Liver (tissue), 9 donors: ENCODE measurements around the gene CDH4. TPM values are rescaled to one million over a fixed set of nuclear protein-coding genes. Genes with fewer than 3 reads are reported as not detected.

ENCODE experiments used
- DNase-seq: peaks from one replicate; pipeline ENCODE4 v3.0.0-alpha.2; 2017; ENCODE audit warnings: low spot score
- H3K27ac ChIP-seq, 2 donors: one replicate each; pipeline ENCODE4 v1.7.0; 2013; ENCODE audit warnings: inconsistent platforms in 2 of 2, low read length in 2 of 2, control low read depth in 1 of 2, low read depth in 1 of 2, mild to moderate bottlenecking in 1 of 2
- H3K27me3 ChIP-seq, 4 donors: one replicate each; pipeline versions ENCODE4 v1.6.1 to v1.7.0; 2013; ENCODE audit warnings: low read length in 3 of 4, inconsistent platforms in 1 of 4, mild to moderate bottlenecking in 1 of 4, moderate library complexity in 1 of 4; ENCODE audit not compliant: control insufficient read depth in 4 of 4, insufficient read depth in 4 of 4
- H3K36me3 ChIP-seq, 4 donors: one replicate each; pipeline versions ENCODE4 v1.6.1 to v1.7.0; 2013; ENCODE audit warnings: low read length in 3 of 4, mild to moderate bottlenecking in 3 of 4, low read depth in 1 of 4, moderate library complexity in 1 of 4; ENCODE audit not compliant: control insufficient read depth in 4 of 4, insufficient read depth in 3 of 4
- H3K4me1 ChIP-seq, 4 donors: one replicate each; pipeline versions ENCODE4 v1.6.1 to v1.7.0; 2013; ENCODE audit warnings: low read length in 3 of 4, mild to moderate bottlenecking in 3 of 4, moderate library complexity in 1 of 4; ENCODE audit not compliant: control insufficient read depth in 4 of 4, insufficient read depth in 4 of 4
- H3K4me3 ChIP-seq, 3 donors: one replicate each; pipeline versions ENCODE4 v1.6.1 to v1.7.0; 2013; ENCODE audit warnings: low read length in 3 of 3, control low read depth in 1 of 3, low read depth in 1 of 3, mild to moderate bottlenecking in 1 of 3
- H3K9ac ChIP-seq, 2 donors: one replicate each; pipeline ENCODE4 v1.7.0; 2013; ENCODE audit warnings: low read length in 2 of 2, mild to moderate bottlenecking in 2 of 2, moderate library complexity in 2 of 2, control low read depth in 1 of 2, low read depth in 1 of 2
- H3K9me3 ChIP-seq, 4 donors: one replicate each; pipeline versions ENCODE4 v1.6.1 to v1.7.0; 2013; ENCODE audit warnings: low read length in 3 of 4; ENCODE audit not compliant: control insufficient read depth in 4 of 4
- EGR1 ChIP-seq, 2 donors: IDR thresholded peaks; 2 replicates each; pipeline ENCODE4 v1.6.1; 2016 to 2018; ENCODE audit warnings: antibody characterized with exemption in 2 of 2, low read depth in 2 of 2
- FOXA1 ChIP-seq: IDR thresholded peaks from 2 replicates; pipeline ENCODE4 v1.6.1; 2016; ENCODE audit warnings: antibody characterized with exemption
- FOXA2 ChIP-seq: IDR thresholded peaks from 2 replicates; pipeline ENCODE4 v1.6.1; 2016; ENCODE audit warnings: antibody characterized with exemption
- HNF4A ChIP-seq, 2 donors: conservative IDR thresholded peaks; 2 replicates each; pipeline ENCODE4 v1.6.1; 2016; ENCODE audit warnings: antibody characterized with exemption in 2 of 2, mild to moderate bottlenecking in 2 of 2
- HNF4G ChIP-seq: IDR thresholded peaks from 2 replicates; pipeline ENCODE4 v1.6.1; 2016; ENCODE audit warnings: antibody characterized with exemption
- NR2F2 ChIP-seq: IDR thresholded peaks from 2 replicates; pipeline ENCODE4 v1.6.1; 2016; ENCODE audit warnings: antibody characterized with exemption
- RAD21 ChIP-seq, 2 donors: IDR thresholded peaks; 2 replicates each; pipeline ENCODE4 v1.6.1; 2016; ENCODE audit warnings: antibody characterized with exemption in 2 of 2, mild to moderate bottlenecking in 2 of 2
- REST ChIP-seq: IDR thresholded peaks from 2 replicates; pipeline ENCODE4 v1.6.1; 2016; ENCODE audit warnings: antibody characterized with exemption, mild to moderate bottlenecking
- RXRA ChIP-seq, 2 donors: IDR thresholded peaks; 2 replicates each; pipeline ENCODE4 v1.6.1; 2017 to 2018; ENCODE audit warnings: antibody characterized with exemption in 2 of 2, mild to moderate bottlenecking in 1 of 2
- SP1 ChIP-seq: IDR thresholded peaks from 2 replicates; pipeline ENCODE4 v1.6.1; 2018; ENCODE audit warnings: antibody characterized with exemption, mild to moderate bottlenecking
- TAF1 ChIP-seq: conservative IDR thresholded peaks from 2 replicates; pipeline ENCODE4 v1.6.1; 2016; ENCODE audit warnings: antibody characterized with exemption, mild to moderate bottlenecking
- YY1 ChIP-seq: IDR thresholded peaks from 2 replicates; pipeline ENCODE4 v1.6.1; 2016; ENCODE audit warnings: antibody characterized with exemption, mild to moderate bottlenecking
- ZBTB33 ChIP-seq: IDR thresholded peaks from 2 replicates; pipeline ENCODE4 v1.6.1; 2016; ENCODE audit warnings: antibody characterized with exemption
- WGBS: extraction: QIAGEN DNeasy Blood & Tissue Kit; methylation state at CpG from one replicate; pipeline ENCODE4 v1.1.7; 2013; 5-methylcytosine and 5-hydroxymethylcytosine counted together
- polyA plus RNA-seq, 2 donors: library from polyadenylated mRNA; stranded (reverse) in 1 of 2; unstranded in 1 of 2; fragments of 200-250 nt in 1 of 2; fragments of >200 nt in 1 of 2; fragmentation: Nextera tagmentation in 1 of 2; extraction: Ambion mirVana in 1 of 2; gene quantifications; one replicate each; pipeline versions ENCODE4 v1.2.1 to v1.2.3, GENCODE V29; 2013 to 2015
- total RNA-seq, 2 donors: library from RNA; depleted of rRNA; stranded (reverse); fragments of >200 nt; gene quantifications; one replicate each; pipeline ENCODE4 v1.2.3, GENCODE V29; 2014
- TF ChIP-seq, protein P1 (sequence below): fragments of 150-350 bp; IDR thresholded peaks from 2 replicates; pipeline ENCODE4 v1.5.1; 2017; ENCODE audit warnings: improper control_type of control experiment, low read depth, low read length; ENCODE audit not compliant: missing input control
- TF ChIP-seq, protein P2 (sequence below): IDR thresholded peaks from 2 replicates; pipeline ENCODE4 v1.6.1; 2016; ENCODE audit warnings: antibody characterized with exemption
- donor health status: healthy.
- donor health status: healthy.
- donor health status: healthy.
- donor health status: healthy.
- donor health status: healthy.

CDH4 gene
- total and polyA plus RNA-seq, 4 donors: 0.03 to 0.25 (median 0.19) TPM; not detected in 1

- Histone ChIP-seq H3K4me3 (no peak overlapping the region), H3K27ac (no peak overlapping the region), H3K4me1 (no peaks in the 10 kb centered on the region), H3K36me3 (no peaks in the 10 kb centered on the region), H3K9me3 (no peaks in the 10 kb centered on the region), H3K9ac (no peak overlapping the region), H3K27me3 (no peaks in the 10 kb centered on the region)
- DNase-seq: no peak
- WGBS: 78% methylated on average over 26 of the region's 26 CpGs
- TF ChIP-seq, protein P1, sequence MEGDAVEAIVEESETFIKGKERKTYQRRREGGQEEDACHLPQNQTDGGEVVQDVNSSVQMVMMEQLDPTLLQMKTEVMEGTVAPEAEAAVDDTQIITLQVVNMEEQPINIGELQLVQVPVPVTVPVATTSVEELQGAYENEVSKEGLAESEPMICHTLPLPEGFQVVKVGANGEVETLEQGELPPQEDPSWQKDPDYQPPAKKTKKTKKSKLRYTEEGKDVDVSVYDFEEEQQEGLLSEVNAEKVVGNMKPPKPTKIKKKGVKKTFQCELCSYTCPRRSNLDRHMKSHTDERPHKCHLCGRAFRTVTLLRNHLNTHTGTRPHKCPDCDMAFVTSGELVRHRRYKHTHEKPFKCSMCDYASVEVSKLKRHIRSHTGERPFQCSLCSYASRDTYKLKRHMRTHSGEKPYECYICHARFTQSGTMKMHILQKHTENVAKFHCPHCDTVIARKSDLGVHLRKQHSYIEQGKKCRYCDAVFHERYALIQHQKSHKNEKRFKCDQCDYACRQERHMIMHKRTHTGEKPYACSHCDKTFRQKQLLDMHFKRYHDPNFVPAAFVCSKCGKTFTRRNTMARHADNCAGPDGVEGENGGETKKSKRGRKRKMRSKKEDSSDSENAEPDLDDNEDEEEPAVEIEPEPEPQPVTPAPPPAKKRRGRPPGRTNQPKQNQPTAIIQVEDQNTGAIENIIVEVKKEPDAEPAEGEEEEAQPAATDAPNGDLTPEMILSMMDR: no peak
- TF ChIP-seq NR2F2 (no peak), RAD21 (IDR thresholded peaks at IDR 0.05) (no peak), REST (no peak), TAF1 (no peak), SP1 (no peak), HNF4G (no peak), FOXA2 (no peak), RXRA (IDR thresholded peaks at IDR 0.05) (no peak), FOXA1 (no peak), HNF4A (conservative IDR thresholded peaks at IDR 0.05) (no peak), YY1 (no peak), EGR1 (IDR thresholded peaks at IDR 0.05; ENCODE audit: low read depth in 2 of 2) (no peak), ZBTB33 (no peak)
- TF ChIP-seq, protein P2, sequence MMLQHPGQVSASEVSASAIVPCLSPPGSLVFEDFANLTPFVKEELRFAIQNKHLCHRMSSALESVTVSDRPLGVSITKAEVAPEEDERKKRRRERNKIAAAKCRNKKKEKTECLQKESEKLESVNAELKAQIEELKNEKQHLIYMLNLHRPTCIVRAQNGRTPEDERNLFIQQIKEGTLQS: no peak
Observed at GRCh38 chr20:61903575-61904340, 651.7 kb downstream of the CDH4 start.

DNA sequence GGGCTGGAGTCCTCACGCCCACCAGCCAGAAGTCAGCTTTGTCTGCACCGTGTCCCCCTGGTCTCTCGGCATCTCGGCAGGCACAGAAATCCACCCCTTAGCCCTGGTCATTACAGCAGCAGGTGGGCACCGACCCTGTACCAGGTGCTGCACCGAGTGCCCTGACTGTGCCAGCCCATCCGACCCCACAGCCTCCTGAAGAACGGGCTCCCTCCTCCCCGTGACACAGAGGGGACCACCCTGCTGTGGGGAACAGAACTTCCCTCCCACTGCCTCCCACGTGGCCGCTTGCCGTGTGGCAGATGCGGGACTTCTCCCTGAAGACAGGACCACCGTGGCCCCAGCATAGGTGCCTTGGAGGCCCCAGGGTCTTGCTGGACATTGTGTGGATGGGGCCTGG, 652.4 kb downstream of the CDH4 start:
- TF ChIP-seq EGR1 (IDR thresholded peaks at IDR 0.05; ENCODE audit: low read depth in 2 of 2) (no peak), FOXA1 (no peak), RXRA (IDR thresholded peaks at IDR 0.05) (no peak)
- TF ChIP-seq, protein P1: no peak
- Histone ChIP-seq H3K4me3 (no peak overlapping the region), H3K9me3 (no peaks in the 10 kb centered on the region), H3K4me1 (no peaks in the 10 kb centered on the region), H3K9ac (no peak overlapping the region), H3K27ac (no peak overlapping the region), H3K36me3 (no peaks in the 10 kb centered on the region), H3K27me3 (no peaks in the 10 kb centered on the region)
- DNase-seq: no peak
- WGBS: 87% methylated on average over 14 of the region's 14 CpGs
